ENCODE results near the gene RXFP1.

The RXFP1 gene

DNA sequence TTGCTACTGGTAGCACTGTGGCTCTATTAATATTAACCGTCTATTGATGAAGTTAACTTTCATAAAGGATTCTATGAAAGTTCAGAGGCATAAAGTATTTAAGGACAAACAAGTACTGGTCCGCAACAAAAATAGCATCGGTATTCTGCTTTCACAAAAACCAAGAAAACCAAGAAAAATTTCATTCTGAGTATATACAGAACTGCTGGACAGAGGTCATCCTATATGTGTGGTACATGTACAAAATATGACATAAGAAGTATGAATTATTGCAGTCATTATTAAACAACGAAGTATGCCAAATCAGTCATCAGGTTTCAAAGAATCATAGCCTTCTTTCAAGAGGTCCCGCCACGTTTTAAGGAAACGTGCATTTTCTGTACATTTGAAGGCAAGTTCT, 147.6 kb downstream of the RXFP1 start:
- Histone ChIP-seq H3K9ac (ENCODE audit: low read length) (no peak overlapping the region), H3K4me2 (ENCODE audit: low read depth, low read length, poor library complexity, severe bottlenecking) (no peak overlapping the region), H3K27me3 (ENCODE audit: low read length) (no peaks in the 10 kb centered on the region), H3K36me3 (ENCODE audit: low read length) (peaks cover 19% of the 10 kb centered on the region), H3K9me2 (replicated peaks; ENCODE audit: insufficient read depth, low read length) (no peaks in the 10 kb centered on the region), H3K27ac (ENCODE audit: low read depth, low read length) (no peak overlapping the region), H2AFZ (ENCODE audit: low read depth, low read length, severe bottlenecking) (no peak overlapping the region), H4K20me1 (ENCODE audit: low read depth, low read length) (peaks cover 20% of the 10 kb centered on the region), H3K79me2 (ENCODE audit: insufficient read depth, low read length) (peaks cover 38% of the 10 kb centered on the region), H3F3A (ENCODE audit: insufficient read depth) (peaks cover 19% of the 10 kb centered on the region; the same call in 1 of the 2 replicates), H3K9me3 (ENCODE audit: insufficient read depth, low read length) (no peaks in the 10 kb centered on the region), H3K4me3 (ENCODE audit: insufficient read depth, low read length, poor library complexity, severe bottlenecking) (no peak overlapping the region)
- TF ChIP-seq, protein P1, sequence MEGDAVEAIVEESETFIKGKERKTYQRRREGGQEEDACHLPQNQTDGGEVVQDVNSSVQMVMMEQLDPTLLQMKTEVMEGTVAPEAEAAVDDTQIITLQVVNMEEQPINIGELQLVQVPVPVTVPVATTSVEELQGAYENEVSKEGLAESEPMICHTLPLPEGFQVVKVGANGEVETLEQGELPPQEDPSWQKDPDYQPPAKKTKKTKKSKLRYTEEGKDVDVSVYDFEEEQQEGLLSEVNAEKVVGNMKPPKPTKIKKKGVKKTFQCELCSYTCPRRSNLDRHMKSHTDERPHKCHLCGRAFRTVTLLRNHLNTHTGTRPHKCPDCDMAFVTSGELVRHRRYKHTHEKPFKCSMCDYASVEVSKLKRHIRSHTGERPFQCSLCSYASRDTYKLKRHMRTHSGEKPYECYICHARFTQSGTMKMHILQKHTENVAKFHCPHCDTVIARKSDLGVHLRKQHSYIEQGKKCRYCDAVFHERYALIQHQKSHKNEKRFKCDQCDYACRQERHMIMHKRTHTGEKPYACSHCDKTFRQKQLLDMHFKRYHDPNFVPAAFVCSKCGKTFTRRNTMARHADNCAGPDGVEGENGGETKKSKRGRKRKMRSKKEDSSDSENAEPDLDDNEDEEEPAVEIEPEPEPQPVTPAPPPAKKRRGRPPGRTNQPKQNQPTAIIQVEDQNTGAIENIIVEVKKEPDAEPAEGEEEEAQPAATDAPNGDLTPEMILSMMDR (IDR thresholded peaks at IDR 0.05; ENCODE audit: insufficient read depth, low read length, poor library complexity, severe bottlenecking) = no peak
- TF ChIP-seq EZH2phosphoT487 (conservative IDR thresholded peaks at IDR 0.05; ENCODE audit: low read length) = no peak

DNA sequence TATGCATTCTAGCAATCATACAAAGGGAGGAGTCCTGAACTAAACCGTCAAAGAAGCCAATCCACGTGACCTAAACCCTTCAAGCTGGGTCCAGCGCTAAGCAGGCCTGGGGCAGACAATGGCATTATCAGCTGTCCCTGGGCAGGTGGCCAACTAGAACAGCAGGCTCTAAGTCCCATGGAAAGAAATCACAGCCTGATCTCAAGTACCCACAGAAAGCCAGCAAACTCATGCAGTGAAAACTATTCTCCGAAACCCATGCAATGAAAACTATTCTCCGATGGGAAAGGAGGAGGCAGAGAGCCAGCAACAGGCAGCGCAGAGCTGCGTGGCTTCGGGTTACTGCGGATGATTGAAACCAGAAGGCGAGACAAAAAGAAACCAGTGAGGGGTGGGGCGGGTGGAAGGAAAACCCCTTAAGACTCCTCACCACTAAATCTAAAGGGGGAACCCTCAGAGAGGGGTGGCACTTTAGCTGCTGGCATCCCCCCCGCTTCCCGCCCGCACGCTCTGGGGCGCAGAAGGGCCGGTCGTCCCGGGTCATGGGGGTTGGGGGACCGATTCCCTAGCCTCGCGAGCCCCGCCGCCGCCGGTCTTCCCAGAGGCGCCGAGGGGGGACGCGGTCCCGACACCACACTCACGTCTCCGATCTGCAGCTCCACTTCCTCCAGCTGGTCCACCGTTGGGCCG, 149.4 kb downstream of the RXFP1 start:
- Histone ChIP-seq H3K4me2 (ENCODE audit: low read depth, low read length, poor library complexity, severe bottlenecking) (peak overlapping the region; percentile 71), H3K9me3 (ENCODE audit: insufficient read depth, low read length) (no peaks in the 10 kb centered on the region), H3K27ac (ENCODE audit: low read depth, low read length) (peak overlapping the region; percentile 75), H3F3A (ENCODE audit: insufficient read depth) (peaks cover 19% of the 10 kb centered on the region; the same call in 1 of the 2 replicates), H3K27me3 (ENCODE audit: low read length) (no peaks in the 10 kb centered on the region), H4K20me1 (ENCODE audit: low read depth, low read length) (peaks cover 20% of the 10 kb centered on the region), H3K9ac (ENCODE audit: low read length) (peak overlapping the region; percentile 93), H3K9me2 (replicated peaks; ENCODE audit: insufficient read depth, low read length) (no peaks in the 10 kb centered on the region), H3K36me3 (ENCODE audit: low read length) (peaks cover 19% of the 10 kb centered on the region), H2AFZ (ENCODE audit: low read depth, low read length, severe bottlenecking) (peak overlapping the region; percentile 82), H3K79me2 (ENCODE audit: insufficient read depth, low read length) (peaks cover 38% of the 10 kb centered on the region), H3K4me3 (ENCODE audit: insufficient read depth, low read length, poor library complexity, severe bottlenecking) (peak overlapping the region; percentile 90)
- no peak for TF ChIP-seq EZH2phosphoT487 (conservative IDR thresholded peaks at IDR 0.05; ENCODE audit: low read length)
- TF ChIP-seq, protein P1 (IDR thresholded peaks at IDR 0.05; ENCODE audit: insufficient read depth, low read length, poor library complexity, severe bottlenecking) = no peak

DNA sequence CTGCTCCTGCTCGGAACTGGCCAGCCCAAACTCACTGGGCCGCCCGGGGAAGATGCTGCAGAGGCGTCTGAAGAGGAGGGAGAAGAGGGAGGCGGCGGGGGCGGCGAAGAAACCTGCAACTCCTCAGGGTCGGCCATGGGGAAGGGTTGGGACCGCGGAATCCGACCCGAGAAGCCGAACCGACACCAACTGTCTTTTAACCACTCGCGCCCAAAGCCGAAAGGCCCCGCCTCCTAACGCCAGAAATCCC, 149.9 kb downstream of the RXFP1 start, which contains the start of gene C4orf46:
C4orf46 (minus strand) TSS at position 223 of the 250 bp plus-strand sequence; CDS start at position 137, 86 bp downstream.
- peaks cover 19% of the 10 kb centered on the region; the same call in 1 of the 2 replicates for H3F3A ChIP-seq (ENCODE audit: insufficient read depth)
- H3K9me2 ChIP-seq (replicated peaks; ENCODE audit: insufficient read depth, low read length) = no peaks in the 10 kb centered on the region
- H3K9ac ChIP-seq (ENCODE audit: low read length) = peak within 1 kb of the TSS; percentile 93
- H3K79me2 ChIP-seq (ENCODE audit: insufficient read depth, low read length) = peaks cover 38% of the 10 kb centered on the region
- no peak for TF ChIP-seq EZH2phosphoT487 (conservative IDR thresholded peaks at IDR 0.05; ENCODE audit: low read length)
- TF ChIP-seq, protein P1 (IDR thresholded peaks at IDR 0.05; ENCODE audit: insufficient read depth, low read length, poor library complexity, severe bottlenecking) = no peak
- H3K36me3 ChIP-seq (ENCODE audit: low read length) = peaks cover 19% of the 10 kb centered on the region
- peak within 1 kb of the TSS; percentile 94 for H2AFZ ChIP-seq (ENCODE audit: low read depth, low read length, severe bottlenecking)
- no peaks in the 10 kb centered on the region for H3K27me3 ChIP-seq (ENCODE audit: low read length)
- H3K9me3 ChIP-seq (ENCODE audit: insufficient read depth, low read length) = no peaks in the 10 kb centered on the region
- peak within 1 kb of the TSS; percentile 75 for H3K27ac ChIP-seq (ENCODE audit: low read depth, low read length)
- peak within 1 kb of the TSS; percentile 90 for H3K4me3 ChIP-seq (ENCODE audit: insufficient read depth, low read length, poor library complexity, severe bottlenecking)
- H4K20me1 ChIP-seq (ENCODE audit: low read depth, low read length) = peaks cover 20% of the 10 kb centered on the region
- H3K4me2 ChIP-seq (ENCODE audit: low read depth, low read length, poor library complexity, severe bottlenecking) = peak within 1 kb of the TSS; percentile 79

Data from SU-DHL-6 (cell line).